IPS DF 6.9 (cell line): ENCODE data around the gene NCOA1.

Experiments used
- DNase-seq: peaks from one replicate; pipeline ENCODE4 v3.0.0-alpha.2; 2013; ENCODE audit warnings: low read depth, low spot score
- H3K27ac ChIP-seq: one replicate; pipeline ENCODE4 v1.5.1; 2013; ENCODE audit warnings: low read length, control low read depth
- H3K27me3 ChIP-seq: 2 replicates; pipeline ENCODE4 v1.6.1; 2013; ENCODE audit warnings: mild to moderate bottlenecking, low read length; ENCODE audit not compliant: control insufficient read depth, insufficient read depth
- H3K36me3 ChIP-seq: 2 replicates; pipeline ENCODE4 v1.6.1; 2013; ENCODE audit warnings: low read length; ENCODE audit not compliant: control insufficient read depth, insufficient read depth
- H3K4me1 ChIP-seq: 2 replicates; pipeline ENCODE4 v1.6.1; 2013; ENCODE audit warnings: low read length; ENCODE audit not compliant: control insufficient read depth, insufficient read depth
- H3K4me3 ChIP-seq: 2 replicates; pipeline ENCODE4 v1.5.1; 2013; ENCODE audit warnings: mild to moderate bottlenecking, low read length
- H3K9me3 ChIP-seq: 2 replicates; pipeline ENCODE4 v1.6.1; 2013; ENCODE audit warnings: low read length, inconsistent platforms; ENCODE audit not compliant: control insufficient read depth, insufficient read depth
- WGBS: extraction: QIAGEN DNeasy Blood & Tissue Kit; methylation state at CpG from one replicate; pipeline ENCODE4 v1.1.7; 2013; ENCODE audit warnings: mixed read lengths, missing lambda C conversion rate; ENCODE audit not compliant: insufficient read length, insufficient coverage; 5-methylcytosine and 5-hydroxymethylcytosine counted together

The NCOA1 gene

GRCh38 chr2:24644032-24644431 lies 153.0 kb downstream of the NCOA1 start:
- Histone ChIP-seq H3K27ac (no peak overlapping the region), H3K4me3 (no peak overlapping the region), H3K27me3 (no peaks in the 10 kb centered on the region), H3K9me3 (no peaks in the 10 kb centered on the region), H3K4me1 (no peaks in the 10 kb centered on the region), H3K36me3 (no peaks in the 10 kb centered on the region)
- DNase-seq = no peak
- WGBS = no CpG with 5 or more reads among the region's 2 CpGs

- Histone ChIP-seq H3K4me1 (no peaks in the 10 kb centered on the region), H3K36me3 (no peaks in the 10 kb centered on the region), H3K9me3 (no peaks in the 10 kb centered on the region), H3K27me3 (no peaks in the 10 kb centered on the region), H3K4me3 (no peak overlapping the region), H3K27ac (no peak overlapping the region)
- DNase-seq = no peak
These were observed 160.1 kb downstream of the NCOA1 start for GRCh38 chr2:24650997-24651642.

GRCh38 chr2:24651643-24652003 lies 160.6 kb downstream of the NCOA1 start:
- H3K9me3 ChIP-seq = no peaks in the 10 kb centered on the region
- no peak overlapping the region for H3K27ac ChIP-seq
- no peak for DNase-seq

GRCh38 chr2:24652265-24653182 lies 161.5 kb downstream of the NCOA1 start:
- no peaks in the 10 kb centered on the region for H3K36me3 ChIP-seq
- no peaks in the 10 kb centered on the region for H3K9me3 ChIP-seq
- no peaks in the 10 kb centered on the region for H3K27me3 ChIP-seq
- H3K27ac ChIP-seq = no peak overlapping the region
- DNase-seq = no peak
- H3K4me3 ChIP-seq = no peak overlapping the region
- no CpG with 5 or more reads among the region's 3 CpGs for whole genome bisulfite sequencing
- H3K4me1 ChIP-seq = no peaks in the 10 kb centered on the region

More at GRCh38 chr2:24651643-24652003, 160.6 kb downstream of the NCOA1 start:
- no peaks in the 10 kb centered on the region for H3K4me1 ChIP-seq
- no peak overlapping the region for H3K4me3 ChIP-seq
- no peaks in the 10 kb centered on the region for H3K36me3 ChIP-seq
- no peaks in the 10 kb centered on the region for H3K27me3 ChIP-seq

- no peaks in the 10 kb centered on the region for H3K27me3 ChIP-seq
- no peaks in the 10 kb centered on the region for H3K9me3 ChIP-seq
- no peak overlapping the region for H3K4me3 ChIP-seq
- no peaks in the 10 kb centered on the region for H3K4me1 ChIP-seq
- no peaks in the 10 kb centered on the region for H3K36me3 ChIP-seq
- no peak for DNase-seq
- WGBS = no CpG with 5 or more reads among the region's 2 CpGs
- no peak overlapping the region for H3K27ac ChIP-seq
These were observed 166.8 kb downstream of the NCOA1 start for GRCh38 chr2:24657818-24658217.

- Histone ChIP-seq H3K9me3 (no peaks in the 10 kb centered on the region), H3K4me1 (no peaks in the 10 kb centered on the region), H3K27ac (no peak overlapping the region), H3K27me3 (no peaks in the 10 kb centered on the region), H3K36me3 (no peaks in the 10 kb centered on the region), H3K4me3 (no peak overlapping the region)
- no CpG with 5 or more reads among the region's 4 CpGs for WGBS
- DNase-seq = no peak
These were observed 167.6 kb downstream of the NCOA1 start for GRCh38 chr2:24658531-24659202.

GRCh38 chr2:24659862-24660261 lies 168.8 kb downstream of the NCOA1 start:
- H3K27ac ChIP-seq = no peak overlapping the region
- H3K9me3 ChIP-seq = no peaks in the 10 kb centered on the region
- no peak overlapping the region for H3K4me3 ChIP-seq
- no CpG with 5 or more reads among the region's 1 CpG for WGBS
- H3K27me3 ChIP-seq = no peaks in the 10 kb centered on the region
- DNase-seq = no peak
- H3K4me1 ChIP-seq = no peaks in the 10 kb centered on the region
- no peaks in the 10 kb centered on the region for H3K36me3 ChIP-seq

GRCh38 chr2:24667542-24667941 lies 176.5 kb downstream of the NCOA1 start:
- Histone ChIP-seq H3K9me3 (no peaks in the 10 kb centered on the region), H3K36me3 (no peaks in the 10 kb centered on the region), H3K4me3 (no peak overlapping the region), H3K4me1 (no peaks in the 10 kb centered on the region), H3K27me3 (no peaks in the 10 kb centered on the region), H3K27ac (no peak overlapping the region)
- DNase-seq = no peak
- WGBS = no CpG with 5 or more reads among the region's 1 CpG

- H3K9me3 ChIP-seq = no peaks in the 10 kb centered on the region
- no peak for DNase-seq
- no peaks in the 10 kb centered on the region for H3K4me1 ChIP-seq
- no peak overlapping the region for H3K4me3 ChIP-seq
- no CpG with 5 or more reads among the region's 1 CpG for WGBS
- no peaks in the 10 kb centered on the region for H3K27me3 ChIP-seq
- H3K36me3 ChIP-seq = no peaks in the 10 kb centered on the region
- H3K27ac ChIP-seq = no peak overlapping the region
These were observed 180.2 kb downstream of the NCOA1 start for GRCh38 chr2:24671230-24671629.

GRCh38 chr2:24672589-24672988 lies 181.5 kb downstream of the NCOA1 start:
- Histone ChIP-seq H3K9me3 (no peaks in the 10 kb centered on the region), H3K27ac (no peak overlapping the region), H3K4me3 (no peak overlapping the region), H3K4me1 (no peaks in the 10 kb centered on the region), H3K27me3 (no peaks in the 10 kb centered on the region), H3K36me3 (no peaks in the 10 kb centered on the region)
- no CpG with 5 or more reads among the region's 3 CpGs for WGBS
- no peak for DNase-seq
